Measurements from ENCODE around the gene API5.
"Not testable (repeated sequence)": the region's sequence is repeated elsewhere in the genome, so short reads cannot be mapped to it uniquely, and the experiment has no call there.

API5 gene

GRCh38 chr11:43311791-43312607 is at the start of gene API5:
Gene API5, plus strand, starts transcription at chr11:43311996. Its CDS starts 132 bp downstream, at chr11:43312128.
- peak; percentile 93 for DNase-seq

GRCh38 chr11:43267856-43268580 is 43.8 kb upstream of the API5 start:
- DNase-seq, result no peak

GRCh38 chr11:43268786-43269185 is 43.0 kb upstream of the API5 start:
- DNase-seq, result no peak

GRCh38 chr11:43269254-43269918 is 42.4 kb upstream of the API5 start:
- DNase-seq, result no peak

DNA sequence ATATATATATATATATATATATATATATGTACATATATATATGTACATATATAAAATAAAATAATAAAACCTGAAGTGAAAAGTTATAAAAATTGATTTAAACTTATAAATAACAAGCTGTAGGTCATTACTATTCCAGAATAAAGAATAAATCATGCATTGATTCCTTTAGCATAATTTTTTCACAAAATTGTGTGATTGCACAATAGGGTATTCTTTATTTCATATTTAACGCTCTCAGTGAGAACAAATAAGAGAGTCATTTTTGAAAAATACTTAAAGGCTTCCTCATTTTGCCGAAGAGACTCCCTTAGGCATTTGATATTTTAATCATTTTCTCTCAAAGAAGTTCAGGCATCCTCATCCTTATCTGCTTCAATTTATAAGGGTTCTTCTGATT is 41.3 kb upstream of the API5 start:
- no peak for DNase-seq

DNA sequence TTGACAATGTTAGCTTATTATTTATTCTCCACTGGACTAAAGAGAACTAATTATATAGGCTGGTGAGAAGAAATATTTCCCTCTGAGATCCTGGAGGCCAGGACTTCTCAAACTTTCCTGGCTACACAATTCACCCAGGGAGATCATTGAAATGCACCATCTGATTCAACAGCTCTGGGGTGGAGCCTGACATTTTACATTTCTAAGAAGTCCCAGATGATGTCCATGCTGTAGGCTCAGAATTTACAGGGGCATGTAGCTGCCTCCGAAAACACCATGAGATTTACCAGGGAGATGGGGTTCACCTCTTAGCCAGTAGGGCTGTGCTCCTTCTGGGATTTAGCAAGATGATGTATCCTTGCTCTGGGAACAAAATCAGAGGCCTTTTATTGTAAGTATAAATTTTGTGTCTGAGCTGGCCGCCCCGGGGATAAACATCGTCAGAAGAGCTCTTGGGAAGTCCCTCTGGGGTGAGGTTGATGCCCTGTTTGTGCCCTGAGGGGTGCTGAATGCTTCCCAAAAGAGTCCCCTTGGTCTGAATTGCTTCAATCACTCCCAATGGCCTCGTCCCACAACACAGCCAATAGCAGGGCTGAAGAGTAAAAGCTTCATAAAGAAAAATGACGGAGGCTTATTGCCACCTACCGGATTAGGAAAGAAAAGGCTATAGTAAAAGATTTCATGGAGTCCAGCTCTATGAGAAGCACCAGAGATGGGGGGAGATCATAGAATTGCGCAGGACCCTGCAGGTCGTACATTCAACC is 33.4 kb upstream of the API5 start:
- DNase-seq, result no peak

GRCh38 chr11:43282607-43283440 is 29.0 kb upstream of the API5 start:
- no peak for DNase-seq

DNA sequence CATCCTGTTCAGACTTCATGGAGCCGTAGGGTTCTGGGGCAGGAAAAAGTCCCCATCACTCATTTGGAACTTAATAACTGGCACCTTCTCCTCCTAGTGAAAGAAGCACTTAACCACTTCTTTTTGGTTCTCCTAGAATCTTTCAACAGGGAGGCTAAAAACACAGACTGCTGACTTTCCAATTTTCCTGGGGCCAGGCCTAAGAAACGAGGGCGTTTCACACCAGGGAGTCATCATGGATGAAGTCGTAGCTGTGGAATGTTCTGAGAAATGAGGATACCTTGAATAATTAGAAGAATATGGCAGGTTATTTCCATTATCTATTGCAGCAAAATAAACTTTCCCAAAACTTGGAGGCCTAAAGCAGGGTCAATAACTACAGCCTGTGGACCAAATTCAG is 26.0 kb upstream of the API5 start:
- no peak for DNase-seq

DNA sequence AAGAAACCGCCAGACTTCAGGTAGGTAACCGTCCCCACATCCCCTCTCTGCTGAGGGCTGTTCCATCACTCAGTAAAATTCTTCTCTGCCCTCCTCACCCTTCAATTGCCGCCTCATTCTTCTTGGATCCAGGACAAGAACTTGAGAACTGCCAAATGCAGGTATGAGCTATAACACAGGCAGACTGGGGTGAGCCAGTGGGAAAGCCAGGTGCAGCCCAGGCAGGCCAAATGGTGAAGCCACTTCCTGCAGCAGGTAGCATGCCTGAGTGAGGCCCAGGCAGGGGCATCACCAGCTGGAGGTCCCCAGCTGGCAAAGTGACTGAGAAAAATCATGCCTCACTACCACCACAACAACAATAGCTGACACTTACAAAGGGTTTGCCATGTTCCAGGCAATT is 22.4 kb upstream of the API5 start:
- DNase-seq, result no peak

- no peak for DNase-seq
These were observed 13.4 kb upstream of the API5 start for GRCh38 chr11:43298397-43298796.

GRCh38 chr11:43315966-43316365 is 4.2 kb downstream of the API5 start:
- no peak for DNase-seq

DNA sequence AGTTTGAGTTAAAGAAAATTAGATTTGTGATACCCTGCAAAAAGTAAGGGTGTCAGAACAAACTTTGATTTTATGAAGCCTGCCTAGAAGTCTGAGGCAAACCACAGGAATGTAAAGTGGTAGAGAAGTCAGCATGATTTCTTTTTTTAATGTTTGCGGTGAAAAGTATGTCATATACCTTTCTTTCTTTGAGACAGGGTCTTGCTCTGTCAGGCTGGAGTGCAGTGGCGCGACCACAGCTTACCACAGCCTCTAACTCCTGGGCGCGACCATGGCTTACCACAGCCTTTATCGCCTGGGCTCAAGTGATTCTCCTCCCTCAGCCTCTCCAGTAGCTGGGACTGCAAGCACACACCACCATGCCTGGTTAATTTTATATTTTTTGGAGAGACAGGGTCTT is 4.7 kb downstream of the API5 start:
- no peak for DNase-seq

GRCh38 chr11:43327987-43328386 is 16.2 kb downstream of the API5 start:
- no peak for DNase-seq

DNA sequence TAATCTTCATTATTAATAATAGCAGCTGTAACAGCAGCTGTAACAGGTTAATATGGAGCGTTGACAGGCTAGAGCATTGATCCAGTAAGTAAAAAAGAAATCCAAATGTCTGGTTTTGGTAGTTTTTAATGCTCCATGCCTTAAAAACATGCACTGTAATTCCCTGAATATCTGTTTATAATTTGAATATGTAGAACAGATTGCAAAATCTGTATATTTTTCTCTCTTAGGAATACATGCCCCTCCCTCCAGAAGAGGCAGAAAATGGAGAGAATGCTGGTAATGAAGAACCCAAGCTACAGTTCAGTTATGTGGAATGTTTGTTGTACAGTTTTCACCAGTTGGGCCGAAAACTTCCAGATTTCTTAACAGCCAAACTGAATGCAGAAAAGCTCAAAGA is 16.7 kb downstream of the API5 start:
- DNase-seq, result no peak

- no peak for DNase-seq
These were observed 29.4 kb downstream of the API5 start for GRCh38 chr11:43341159-43341558.

DNA sequence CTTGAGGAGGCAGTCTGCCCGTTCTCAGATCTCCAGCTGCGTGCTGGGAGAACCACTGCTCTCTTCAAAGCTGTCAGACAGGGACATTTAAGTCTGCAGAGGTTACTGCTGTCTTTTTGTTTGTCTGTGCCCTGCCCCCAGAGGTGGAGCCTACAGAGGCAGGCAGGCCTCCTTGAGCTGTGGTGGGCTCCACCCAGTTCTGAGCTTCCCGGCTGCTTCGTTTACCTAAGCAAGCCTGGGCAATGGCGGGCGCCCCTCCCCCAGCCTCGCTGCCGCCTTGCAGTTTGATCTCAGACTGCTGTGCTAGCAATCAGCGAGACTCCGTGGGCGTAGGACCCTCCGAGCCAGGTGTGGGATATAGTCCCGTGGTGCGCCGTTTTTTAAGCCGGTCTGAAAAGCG is 39.6 kb downstream of the API5 start:
- DNase-seq, result not testable (repeated sequence)

GRCh38 chr11:43354311-43354710 is 42.5 kb downstream of the API5 start:
- no peak for DNase-seq

DNA sequence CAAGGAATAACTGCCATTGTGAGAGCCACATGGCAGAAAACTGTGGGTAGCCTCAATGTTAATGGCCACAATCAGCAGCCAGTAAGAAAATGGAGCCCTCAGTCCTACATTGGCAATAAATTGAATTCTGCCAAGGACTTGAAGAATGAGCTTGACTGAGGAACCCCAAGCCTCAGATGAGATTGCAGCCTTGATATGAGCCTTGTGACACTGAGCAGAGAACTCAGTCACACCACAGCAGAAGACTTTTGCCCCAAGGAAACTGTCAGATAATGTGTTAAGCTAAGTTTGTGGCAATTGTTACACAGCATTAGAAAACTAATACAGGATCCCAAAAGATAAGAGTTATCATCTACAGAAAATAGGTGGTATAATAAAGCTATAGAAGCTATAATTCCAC is 44.5 kb downstream of the API5 start:
- DNase-seq, result no peak

- no peak for DNase-seq
These were observed 46.5 kb downstream of the API5 start for GRCh38 chr11:43358279-43358800.

GRCh38 chr11:43358801-43359421 is 47.1 kb downstream of the API5 start, which contains the start of gene TTC17:
Gene TTC17, plus strand, starts transcription at chr11:43358920. Its CDS starts 35 bp downstream, at chr11:43358955.
- DNase-seq, result peak; percentile 88

DNA sequence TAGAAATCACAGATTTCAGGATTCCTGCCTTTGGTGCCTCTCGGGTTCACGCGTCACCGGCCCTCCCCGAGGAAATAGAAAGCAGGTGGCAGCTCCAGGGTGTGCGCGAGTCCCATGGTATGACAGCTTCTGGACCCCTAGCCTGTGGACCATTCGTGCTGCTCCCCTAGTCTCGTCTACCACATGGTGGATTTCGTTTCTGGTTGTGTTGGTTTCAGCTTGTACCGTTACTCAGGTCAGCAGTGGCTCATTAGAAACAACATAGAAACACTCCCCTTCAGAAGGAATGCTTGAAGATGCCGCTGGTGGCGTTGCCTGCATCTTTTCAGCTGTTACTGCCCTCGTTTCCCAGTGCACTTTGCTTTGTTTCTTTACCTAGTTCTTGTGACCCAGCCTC is 47.6 kb downstream of the API5 start:
- no peak for DNase-seq

All from GDM1 (cell line).